GM19035 (cell line): ENCODE data around the gene CCNJL.

Experiments
- ATAC-seq: cut with Tn5 transposase; IDR thresholded peaks from one replicate; pipeline ENCODE4 v1.9.1; 2021; ENCODE audit not compliant: unreplicated experiment

The CCNJL gene

DNA sequence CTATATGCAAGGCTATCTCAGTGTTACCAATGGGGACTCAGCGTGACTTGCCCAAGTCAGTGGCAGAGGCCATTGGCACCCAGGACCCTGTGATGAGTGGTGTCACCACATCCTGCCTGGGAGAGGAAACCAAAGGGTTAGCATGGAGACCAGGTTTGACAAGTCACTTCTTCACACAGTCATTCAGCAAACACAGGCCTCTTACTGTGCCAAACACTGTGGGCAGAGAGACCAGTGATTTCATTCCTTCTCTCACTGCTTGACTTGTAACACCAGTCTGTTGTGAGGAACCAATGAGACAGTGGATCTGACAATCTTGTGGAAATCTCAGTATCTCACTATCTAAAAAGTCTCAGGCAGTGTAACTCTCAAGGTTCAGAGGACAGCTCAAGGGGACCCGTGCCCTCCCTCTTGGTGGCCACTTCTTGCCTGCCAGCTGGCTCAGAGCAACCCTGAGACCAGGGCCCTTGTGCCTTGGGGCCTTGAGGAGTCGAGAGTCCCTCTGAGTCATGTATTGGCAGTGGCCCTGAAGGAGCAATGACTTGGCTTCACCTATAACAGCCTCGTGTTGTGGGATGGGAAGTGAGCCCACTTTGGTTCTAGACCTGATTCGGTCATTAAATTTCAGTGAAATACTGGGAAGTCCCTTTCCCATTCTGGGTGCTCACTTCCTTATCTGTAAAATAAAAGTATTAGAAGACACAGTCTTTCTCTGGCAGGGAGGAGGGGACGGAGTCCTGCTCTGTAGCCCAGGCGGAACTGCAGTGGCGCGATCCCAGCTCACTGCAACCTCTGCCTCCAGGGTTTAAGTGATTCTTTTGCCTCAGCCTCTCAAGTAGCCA is 81.5 kb downstream of the CCNJL start:
- no peak for ATAC-seq

- no peak for ATAC-seq
Measured at GRCh38 chr5:160229190-160229742, 83.1 kb downstream of the CCNJL start, which contains the start of gene FABP6. FABP6 (plus strand) TSS chr5:160229506; CDS start chr5:160229558, 52 bp downstream.

DNA sequence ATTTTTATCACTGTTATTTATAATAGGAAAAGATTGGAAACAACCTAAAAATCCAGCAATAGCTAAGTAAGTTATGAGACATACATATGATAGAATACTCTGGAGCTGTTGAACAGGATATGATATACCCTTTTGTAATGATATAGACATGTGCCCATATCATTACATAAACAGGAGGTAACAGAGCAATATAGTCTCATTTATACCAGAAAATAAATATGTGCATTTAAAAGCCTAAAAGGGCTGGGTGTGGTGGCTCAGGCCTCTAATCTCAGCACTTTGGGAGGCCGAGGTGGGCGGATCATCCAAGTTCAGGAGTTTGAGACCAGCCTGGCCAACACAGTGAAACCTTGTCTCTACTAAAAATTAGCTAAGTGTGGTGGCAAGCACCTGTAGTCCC is 85.4 kb downstream of the CCNJL start:
- ATAC-seq = no peak

DNA sequence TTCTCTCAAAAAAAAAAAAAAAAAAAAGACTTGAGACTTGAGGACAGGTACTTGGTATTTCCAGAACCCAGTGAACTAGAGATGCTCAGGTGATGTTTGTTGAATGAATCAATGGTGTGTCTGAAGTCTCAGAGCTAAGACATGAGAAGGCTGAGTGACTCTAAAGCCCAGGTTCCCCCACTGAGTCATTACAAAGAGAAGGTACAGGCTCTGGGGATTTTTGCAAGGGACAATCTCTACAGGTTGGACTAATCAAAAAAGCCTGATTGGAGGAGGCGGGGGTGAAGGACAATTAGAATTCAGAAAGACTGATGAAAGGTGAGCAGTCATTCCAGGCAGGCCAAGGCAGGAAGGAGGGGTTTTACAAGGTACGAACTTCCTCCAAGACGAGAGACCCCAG is 91.3 kb downstream of the CCNJL start:
- no peak for ATAC-seq

GRCh38 chr5:160219356-160219755 is 93.0 kb downstream of the CCNJL start:
- no peak for ATAC-seq

DNA sequence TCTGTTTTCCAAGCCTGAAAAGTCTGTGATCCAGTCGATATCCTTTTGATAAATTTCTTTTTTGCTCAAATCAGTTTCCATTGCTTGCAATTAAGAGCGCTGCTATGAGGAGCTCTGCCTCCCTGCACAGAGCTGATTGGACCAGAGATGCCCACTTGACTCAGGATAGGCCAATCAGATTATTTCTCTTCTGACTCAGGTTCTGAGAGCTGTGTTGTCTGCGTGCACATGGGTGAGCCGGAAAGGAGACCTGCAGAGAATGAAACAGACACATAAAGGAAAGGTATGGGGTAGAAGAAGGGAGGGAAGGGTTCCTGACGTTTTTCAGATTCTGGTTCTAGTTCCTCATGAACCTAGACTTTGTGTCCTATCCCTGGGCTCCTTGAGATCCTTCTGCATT is 98.8 kb downstream of the CCNJL start:
- ATAC-seq = peak; percentile 82

DNA sequence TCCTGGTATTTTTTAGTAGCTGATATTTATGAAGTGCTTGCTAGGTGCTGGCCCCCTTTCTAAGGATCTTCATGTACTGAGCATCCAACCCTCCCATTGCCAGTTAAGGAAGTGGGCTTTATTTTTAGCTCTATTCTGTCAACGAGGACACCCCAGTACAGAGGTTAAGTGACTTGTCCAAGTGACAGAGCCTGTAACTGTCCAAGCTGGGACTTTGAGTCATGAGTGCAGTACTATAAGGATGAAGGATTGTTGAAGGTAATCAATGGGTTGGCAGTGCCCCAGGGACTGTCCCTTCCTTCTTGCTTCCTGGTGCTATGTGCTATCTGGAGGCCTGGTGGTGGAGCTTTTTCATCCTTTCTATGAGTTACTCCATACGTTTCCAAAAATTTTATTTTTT is 101.0 kb downstream of the CCNJL start:
- ATAC-seq = no peak

GRCh38 chr5:160210606-160211005 is 101.8 kb downstream of the CCNJL start:
- no peak for ATAC-seq

DNA sequence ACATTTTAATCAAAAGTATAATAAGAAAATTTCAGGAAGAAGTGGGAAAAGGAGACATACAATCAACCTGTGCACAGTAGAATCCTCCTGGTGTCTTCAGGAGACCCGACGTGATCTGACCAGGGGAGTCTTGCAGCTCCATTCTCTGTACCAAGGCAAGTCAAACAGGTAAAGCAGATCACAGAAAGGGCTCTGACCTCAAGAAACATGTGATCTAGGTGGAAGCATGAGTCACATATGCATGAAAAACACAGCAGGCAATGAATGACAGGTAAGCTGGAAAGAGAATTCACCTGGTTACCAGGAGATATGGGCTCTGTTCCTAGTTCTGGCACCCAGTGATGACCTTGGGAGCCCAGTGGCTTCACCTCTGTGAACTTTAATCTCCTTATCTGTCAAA is 102.4 kb downstream of the CCNJL start:
- ATAC-seq = no peak

GRCh38 chr5:160207061-160207460 is 105.3 kb downstream of the CCNJL start:
- ATAC-seq = no peak
